Fibroblast of skin of back (primary cell): ENCODE measurements around the gene HCRT.

Source experiments
- DNase-seq: peaks from one replicate; pipeline ENCODE4 v3.0.0-alpha.2; 2013

The HCRT gene

GRCh38 chr17:42136654-42137051 is 48.6 kb downstream of the HCRT start:
- no peak for DNase-seq

- peak; percentile 68 for DNase-seq
Measured at GRCh38 chr17:42135664-42136653, 49.3 kb downstream of the HCRT start.

- DNase-seq: no peak
Measured at GRCh38 chr17:42135151-42135550, 50.1 kb downstream of the HCRT start.
